Activated CD8-positive, alpha-beta memory T cell treated with anti-CD3 and anti-CD28 coated beads, Interleukin-2, amount 50 U/mL, for 1 hour (primary cell): ENCODE results near the gene TTC9C.
"Not testable (repeated sequence)": the region's sequence is repeated elsewhere in the genome, so short reads cannot be mapped to it uniquely, and the experiment has no call there.

Source experiments
- DNase-seq: peaks from one replicate; pipeline ENCODE4 v3.0.0-alpha.2; 2020; ENCODE audit errors: extremely low read depth

TTC9C gene

GRCh38 chr11:62709247-62710000 is 18.9 kb upstream of the TTC9C start:
- DNase-seq = peak; percentile 94

GRCh38 chr11:62710001-62710345 is 18.3 kb upstream of the TTC9C start:
- DNase-seq = no peak

- DNase-seq = no peak
Observed at GRCh38 chr11:62712276-62712812, 15.9 kb upstream of the TTC9C start.

GRCh38 chr11:62712861-62713260 is 15.4 kb upstream of the TTC9C start:
- no peak for DNase-seq

GRCh38 chr11:62713343-62713742 is 14.9 kb upstream of the TTC9C start:
- DNase-seq = no peak

GRCh38 chr11:62715150-62716130 is 12.8 kb upstream of the TTC9C start:
- DNase-seq = no peak

GRCh38 chr11:62716206-62716605 is 12.1 kb upstream of the TTC9C start:
- no peak for DNase-seq

- DNase-seq = no peak
Observed at GRCh38 chr11:62716816-62717215, 11.5 kb upstream of the TTC9C start.

GRCh38 chr11:62719302-62719978 is 8.8 kb upstream of the TTC9C start:
- DNase-seq = no peak

- no peak for DNase-seq
Observed at GRCh38 chr11:62721994-62722393, 6.3 kb upstream of the TTC9C start.

- no peak for DNase-seq
Observed at GRCh38 chr11:62724171-62724570, 4.1 kb upstream of the TTC9C start.

GRCh38 chr11:62725646-62726045 is 2.6 kb upstream of the TTC9C start:
- DNase-seq = no peak

- DNase-seq = no peak
Observed at GRCh38 chr11:62726156-62726914, 2.0 kb upstream of the TTC9C start.

- no peak for DNase-seq
Observed at GRCh38 chr11:62726915-62727164, 1.4 kb upstream of the TTC9C start.

- DNase-seq = peak; percentile 95
Observed at GRCh38 chr11:62727165-62727871, 968 bp upstream of the TTC9C start, which contains the start of gene HNRNPUL2. Gene HNRNPUL2, minus strand, starts transcription at chr11:62727457. Its CDS starts 301 bp downstream, at chr11:62727156.

- DNase-seq = peak; percentile 84
Observed at GRCh38 chr11:62727872-62728170, 465 bp upstream of the TTC9C start.

- not testable (repeated sequence) for DNase-seq
Observed at GRCh38 chr11:62730076-62730475, 1.8 kb downstream of the TTC9C start.

GRCh38 chr11:62732830-62733229 is 4.5 kb downstream of the TTC9C start:
- DNase-seq = no peak

GRCh38 chr11:62737196-62737595 is 8.9 kb downstream of the TTC9C start:
- no peak for DNase-seq

- no peak for DNase-seq
Observed at GRCh38 chr11:62747475-62748160, 19.3 kb downstream of the TTC9C start.
